ENCODE measurements around the gene MMP7. TPM values are rescaled to one million over a fixed set of nuclear protein-coding genes. Genes with fewer than 3 reads are reported as not detected.

MMP7 gene
- polyA plus RNA-seq, 1 of the 3 experiments (the other 2 are of a cell fraction), result 0.13 TPM

DNA sequence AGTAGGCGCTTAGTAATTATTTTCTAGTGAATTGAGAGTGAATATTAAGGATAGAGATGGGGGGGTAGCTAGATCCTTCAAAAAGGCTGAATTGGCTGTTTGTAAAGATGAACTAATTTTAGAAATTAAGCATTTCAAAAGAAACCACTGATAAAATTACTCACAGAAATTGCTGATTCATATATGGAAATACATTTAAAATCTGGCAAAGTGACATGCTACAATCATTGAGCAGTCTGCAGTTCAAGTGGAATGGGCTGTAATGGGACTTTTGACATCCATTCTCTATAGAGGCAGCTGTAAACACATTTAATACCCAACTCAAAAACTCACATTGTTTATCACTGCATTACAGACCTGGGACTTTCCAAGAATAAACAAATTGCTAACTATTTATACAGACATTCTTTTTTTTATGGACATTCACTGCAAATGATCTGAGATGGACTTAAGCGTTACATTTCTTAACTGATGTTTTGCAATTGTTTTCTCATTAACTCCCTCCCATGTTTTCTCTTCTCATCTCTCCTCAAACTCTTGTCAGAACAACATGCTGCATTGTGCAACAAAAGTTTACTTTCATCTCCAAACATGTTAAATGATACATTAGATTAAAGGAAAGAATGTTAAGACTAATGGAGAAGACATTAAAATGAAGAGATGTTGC is 42.1 kb upstream of the MMP7 start:
- no peak for DNase-seq
- no peak overlapping the region for H3K27ac ChIP-seq (ENCODE audit: low read depth in 2 of 2, low read length in 1 of 2)
- H3K27me3 ChIP-seq (ENCODE audit: insufficient read depth), result no peaks in the 10 kb centered on the region
- no peaks in the 10 kb centered on the region for H3K9me3 ChIP-seq
- POLR2A ChIA-PET, result no interaction called here
- H3K4me1 ChIP-seq (ENCODE audit: control insufficient read depth in 1 of 2, insufficient read depth in 2 of 2, low read depth in 1 of 2, low read length in 1 of 2), result peaks cover 0 to 8% of the 10 kb centered on the region in 2 experiments; a peak in 1 of 4 replicates
- H3K4me3 ChIP-seq (ENCODE audit: low read depth in 2 of 2, low read length in 1 of 2), result no peak overlapping the region
- no peaks in the 10 kb centered on the region for H3F3A ChIP-seq (replicated peaks; ENCODE audit: insufficient read depth)
- TF ChIP-seq, protein P1, sequence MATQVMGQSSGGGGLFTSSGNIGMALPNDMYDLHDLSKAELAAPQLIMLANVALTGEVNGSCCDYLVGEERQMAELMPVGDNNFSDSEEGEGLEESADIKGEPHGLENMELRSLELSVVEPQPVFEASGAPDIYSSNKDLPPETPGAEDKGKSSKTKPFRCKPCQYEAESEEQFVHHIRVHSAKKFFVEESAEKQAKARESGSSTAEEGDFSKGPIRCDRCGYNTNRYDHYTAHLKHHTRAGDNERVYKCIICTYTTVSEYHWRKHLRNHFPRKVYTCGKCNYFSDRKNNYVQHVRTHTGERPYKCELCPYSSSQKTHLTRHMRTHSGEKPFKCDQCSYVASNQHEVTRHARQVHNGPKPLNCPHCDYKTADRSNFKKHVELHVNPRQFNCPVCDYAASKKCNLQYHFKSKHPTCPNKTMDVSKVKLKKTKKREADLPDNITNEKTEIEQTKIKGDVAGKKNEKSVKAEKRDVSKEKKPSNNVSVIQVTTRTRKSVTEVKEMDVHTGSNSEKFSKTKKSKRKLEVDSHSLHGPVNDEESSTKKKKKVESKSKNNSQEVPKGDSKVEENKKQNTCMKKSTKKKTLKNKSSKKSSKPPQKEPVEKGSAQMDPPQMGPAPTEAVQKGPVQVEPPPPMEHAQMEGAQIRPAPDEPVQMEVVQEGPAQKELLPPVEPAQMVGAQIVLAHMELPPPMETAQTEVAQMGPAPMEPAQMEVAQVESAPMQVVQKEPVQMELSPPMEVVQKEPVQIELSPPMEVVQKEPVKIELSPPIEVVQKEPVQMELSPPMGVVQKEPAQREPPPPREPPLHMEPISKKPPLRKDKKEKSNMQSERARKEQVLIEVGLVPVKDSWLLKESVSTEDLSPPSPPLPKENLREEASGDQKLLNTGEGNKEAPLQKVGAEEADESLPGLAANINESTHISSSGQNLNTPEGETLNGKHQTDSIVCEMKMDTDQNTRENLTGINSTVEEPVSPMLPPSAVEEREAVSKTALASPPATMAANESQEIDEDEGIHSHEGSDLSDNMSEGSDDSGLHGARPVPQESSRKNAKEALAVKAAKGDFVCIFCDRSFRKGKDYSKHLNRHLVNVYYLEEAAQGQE (IDR thresholded peaks at IDR 0.05; ENCODE audit: low read depth, low read length), result no peak
- TF ChIP-seq, protein P2, sequence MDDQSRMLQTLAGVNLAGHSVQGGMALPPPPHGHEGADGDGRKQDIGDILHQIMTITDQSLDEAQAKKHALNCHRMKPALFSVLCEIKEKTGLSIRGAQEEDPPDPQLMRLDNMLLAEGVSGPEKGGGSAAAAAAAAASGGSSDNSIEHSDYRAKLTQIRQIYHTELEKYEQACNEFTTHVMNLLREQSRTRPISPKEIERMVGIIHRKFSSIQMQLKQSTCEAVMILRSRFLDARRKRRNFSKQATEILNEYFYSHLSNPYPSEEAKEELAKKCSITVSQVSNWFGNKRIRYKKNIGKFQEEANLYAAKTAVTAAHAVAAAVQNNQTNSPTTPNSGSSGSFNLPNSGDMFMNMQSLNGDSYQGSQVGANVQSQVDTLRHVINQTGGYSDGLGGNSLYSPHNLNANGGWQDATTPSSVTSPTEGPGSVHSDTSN (IDR thresholded peaks at IDR 0.05), result no peak
- TF ChIP-seq JUND (IDR thresholded peaks at IDR 0.05), result no peak
- TF ChIP-seq SIN3A (IDR thresholded peaks at IDR 0.05; ENCODE audit: borderline replicate concordance, low read depth, low read length), result no peak
- no peak for TF ChIP-seq TAF1 (IDR thresholded peaks at IDR 0.05; ENCODE audit: borderline replicate concordance, low read depth, low read length)
- TF ChIP-seq MEF2A (IDR thresholded peaks at IDR 0.05; ENCODE audit: borderline replicate concordance, low read depth), result no peak
- no peak for TF ChIP-seq EP300 (IDR thresholded peaks at IDR 0.05; ENCODE audit: borderline replicate concordance in 1 of 2, low read depth in 1 of 2, low read length in 1 of 2)
- no peak for TF ChIP-seq GATA2 (CRISPR knock-in tag; IDR thresholded peaks at IDR 0.05)
- no peak for TF ChIP-seq FOXM1 (IDR thresholded peaks at IDR 0.05; ENCODE audit: low read depth)
- TF ChIP-seq, protein P3, sequence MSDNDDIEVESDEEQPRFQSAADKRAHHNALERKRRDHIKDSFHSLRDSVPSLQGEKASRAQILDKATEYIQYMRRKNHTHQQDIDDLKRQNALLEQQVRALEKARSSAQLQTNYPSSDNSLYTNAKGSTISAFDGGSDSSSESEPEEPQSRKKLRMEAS (IDR thresholded peaks at IDR 0.05; ENCODE audit: low read depth), result no peak
- TF ChIP-seq NFIC (IDR thresholded peaks at IDR 0.05; ENCODE audit: borderline replicate concordance), result no peak
- no peak for TF ChIP-seq EZH2phosphoT487 (IDR thresholded peaks at IDR 0.05; ENCODE audit: borderline replicate concordance, low read depth)
- TF ChIP-seq, protein P4, sequence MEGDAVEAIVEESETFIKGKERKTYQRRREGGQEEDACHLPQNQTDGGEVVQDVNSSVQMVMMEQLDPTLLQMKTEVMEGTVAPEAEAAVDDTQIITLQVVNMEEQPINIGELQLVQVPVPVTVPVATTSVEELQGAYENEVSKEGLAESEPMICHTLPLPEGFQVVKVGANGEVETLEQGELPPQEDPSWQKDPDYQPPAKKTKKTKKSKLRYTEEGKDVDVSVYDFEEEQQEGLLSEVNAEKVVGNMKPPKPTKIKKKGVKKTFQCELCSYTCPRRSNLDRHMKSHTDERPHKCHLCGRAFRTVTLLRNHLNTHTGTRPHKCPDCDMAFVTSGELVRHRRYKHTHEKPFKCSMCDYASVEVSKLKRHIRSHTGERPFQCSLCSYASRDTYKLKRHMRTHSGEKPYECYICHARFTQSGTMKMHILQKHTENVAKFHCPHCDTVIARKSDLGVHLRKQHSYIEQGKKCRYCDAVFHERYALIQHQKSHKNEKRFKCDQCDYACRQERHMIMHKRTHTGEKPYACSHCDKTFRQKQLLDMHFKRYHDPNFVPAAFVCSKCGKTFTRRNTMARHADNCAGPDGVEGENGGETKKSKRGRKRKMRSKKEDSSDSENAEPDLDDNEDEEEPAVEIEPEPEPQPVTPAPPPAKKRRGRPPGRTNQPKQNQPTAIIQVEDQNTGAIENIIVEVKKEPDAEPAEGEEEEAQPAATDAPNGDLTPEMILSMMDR (IDR thresholded peaks at IDR 0.05), result no peak
- TF ChIP-seq FOXJ3 (CRISPR knock-in tag; IDR thresholded peaks at IDR 0.05), result no peak
- TF ChIP-seq MXI1 (IDR thresholded peaks at IDR 0.05; ENCODE audit: low read depth, low read length), result no peak
- CTCF ChIA-PET, result no interaction called here
- no peaks in the 10 kb centered on the region for H4K20me1 ChIP-seq (ENCODE audit: insufficient read depth)
- no peaks in the 10 kb centered on the region for H3K79me2 ChIP-seq (ENCODE audit: insufficient read depth)
- no peaks in the 10 kb centered on the region for H3K9me2 ChIP-seq
- 71% methylated on average over 2 of the region's 2 CpGs for WGBS (ENCODE audit: low lambda C conversion rate)
- H3K36me3 ChIP-seq (replicated peaks in 1 of 2; ENCODE audit: control insufficient read depth in 1 of 2, insufficient read depth in 2 of 2, low read length in 1 of 2), result no peaks in the 10 kb centered on the region
- no peak overlapping the region for H2AFZ ChIP-seq (ENCODE audit: low read depth)
- no peak overlapping the region for H3K4me2 ChIP-seq
- H3K9ac ChIP-seq, result no peak overlapping the region

Data from SK-N-SH (cell line).